Epithelial cell of esophagus (primary cell): ENCODE measurements around the gene KDSR.

ENCODE experiments used
- DNase-seq: peaks from one replicate; pipeline ENCODE4 v3.0.0; 2010; ENCODE audit warnings: low read depth
- H3K4me3 ChIP-seq: 2 replicates; pipeline ENCODE4 v1.5.1; 2011; ENCODE audit warnings: mild to moderate bottlenecking, low read length, control low read depth
- CTCF ChIP-seq: IDR thresholded peaks from 2 replicates; pipeline ENCODE4 v1.5.1; 2011; ENCODE audit warnings: low read depth, mild to moderate bottlenecking, low read length, control low read depth, inconsistent platforms; ENCODE audit not compliant: insufficient read depth; ENCODE audit errors: missing control alignments

The KDSR gene

GRCh38 chr18:63367053-63367953 lies at the start of gene KDSR:
Gene KDSR (minus strand): TSS chr18:63367206. CDS start chr18:63367118, 88 bp downstream.
- H3K4me3 ChIP-seq: peak within 1 kb of the TSS; percentile 78
- DNase-seq: peak; percentile 99
- no peak for TF ChIP-seq CTCF

GRCh38 chr18:63412953-63413352 lies 45.9 kb upstream of the KDSR start:
- H3K4me3 ChIP-seq: no peak overlapping the region
- DNase-seq: no peak
- TF ChIP-seq CTCF: no peak

GRCh38 chr18:63410792-63411191 lies 43.8 kb upstream of the KDSR start:
- no peak for TF ChIP-seq CTCF
- peak; percentile 69 for DNase-seq
- no peak overlapping the region for H3K4me3 ChIP-seq

- TF ChIP-seq CTCF: no peak
- DNase-seq: peak; percentile 34
- H3K4me3 ChIP-seq: no peak overlapping the region
Observed at GRCh38 chr18:63409301-63409700, 42.3 kb upstream of the KDSR start.

GRCh38 chr18:63407734-63408133 lies 40.7 kb upstream of the KDSR start:
- H3K4me3 ChIP-seq: no peak overlapping the region
- no peak for TF ChIP-seq CTCF
- DNase-seq: peak; percentile 38

GRCh38 chr18:63405986-63406385 lies 39.0 kb upstream of the KDSR start:
- DNase-seq: no peak
- no peak overlapping the region for H3K4me3 ChIP-seq
- TF ChIP-seq CTCF: no peak
